Small intestine (tissue), 7 donors: ENCODE results near the gene PSG5. TPM values are rescaled to one million over a fixed set of nuclear protein-coding genes. Genes with fewer than 3 reads are reported as not detected.
"Not testable (repeated sequence)": the region's sequence is repeated elsewhere in the genome, so short reads cannot be mapped to it uniquely, and the experiment has no call there.

Source experiments
- DNase-seq, 2 donors: peaks; one replicate each; pipeline versions ENCODE4 v3.0.0 to v3.0.0-alpha.2; 2013
- FAIRE-seq: peaks from 2 replicates; lab custom pipeline; 2012; peaks lifted over from hg19 to GRCh38; lab: Jason Lieb, UNC
- H3K27ac ChIP-seq, 3 donors: one replicate each; pipeline ENCODE4 v1.5.1; 2013; ENCODE audit warnings: low read length in 2 of 3, mild to moderate bottlenecking in 2 of 3, control low read depth in 1 of 3, inconsistent platforms in 1 of 3, low read depth in 1 of 3, moderate library complexity in 1 of 3
- H3K27me3 ChIP-seq, 3 donors: one replicate each; pipeline ENCODE4 v1.6.1; 2013; ENCODE audit warnings: low read length in 3 of 3, inconsistent platforms in 1 of 3; ENCODE audit not compliant: control insufficient read depth in 3 of 3, insufficient read depth in 3 of 3
- H3K36me3 ChIP-seq, 3 donors: one replicate each; pipeline ENCODE4 v1.6.1; 2013; ENCODE audit warnings: low read length in 3 of 3, inconsistent platforms in 1 of 3, low read depth in 1 of 3, mild to moderate bottlenecking in 1 of 3, moderate library complexity in 1 of 3; ENCODE audit not compliant: control insufficient read depth in 3 of 3, insufficient read depth in 2 of 3
- H3K4me1 ChIP-seq, 3 donors: one replicate each; pipeline ENCODE4 v1.6.1; 2013; ENCODE audit warnings: low read length in 2 of 3, inconsistent platforms in 1 of 3, low read depth in 1 of 3, mild to moderate bottlenecking in 1 of 3, moderate library complexity in 1 of 3; ENCODE audit not compliant: control insufficient read depth in 3 of 3, insufficient read depth in 2 of 3
- H3K4me3 ChIP-seq, 3 donors: one replicate each; pipeline ENCODE4 v1.5.1; 2013; ENCODE audit warnings: low read length in 3 of 3, control low read depth in 1 of 3, inconsistent platforms in 1 of 3, low read depth in 1 of 3, mild to moderate bottlenecking in 1 of 3, moderate library complexity in 1 of 3
- H3K9me3 ChIP-seq, 2 donors: one replicate each; pipeline ENCODE4 v1.6.1; 2013; ENCODE audit warnings: low read depth in 1 of 2, low read length in 1 of 2; ENCODE audit not compliant: control insufficient read depth in 2 of 2, insufficient read depth in 1 of 2
- WGBS, 3 donors: extraction: QIAGEN DNeasy Blood & Tissue Kit; methylation state at CpG; one replicate each; pipeline ENCODE4 v1.1.7; 2013; 5-methylcytosine and 5-hydroxymethylcytosine counted together
- polyA plus RNA-seq, 4 donors: library from polyadenylated mRNA; stranded (reverse) in 3 of 4; unstranded in 1 of 4; fragments of 200-250 nt in 3 of 4; fragments of 120-200 nt in 1 of 4; gene quantifications; one replicate each; pipeline versions ENCODE4 v1.2.1 to v1.2.3, GENCODE V29; 2013
- donor health status: healthy with polysubstance abuse.
- donor health status: control.
- donor health status: control.
- donor health status: Bipolar disorder and iron deficiency.
- donor health status: healthy.

The PSG5 gene
- polyA plus RNA-seq, 4 donors: not detected

GRCh38 chr19:43198686-43199419 is 12.5 kb upstream of the PSG5 start:
- not testable (repeated sequence) for H3K36me3 ChIP-seq, H3K9me3 ChIP-seq, H3K4me1 ChIP-seq, H3K27me3 ChIP-seq, FAIRE-seq, DNase-seq, H3K27ac ChIP-seq, H3K4me3 ChIP-seq
- WGBS, 3 donors: 35 to 50% (median 42%) methylated on average over 5 of the region's 5 CpGs

GRCh38 chr19:43197666-43198397 is 11.5 kb upstream of the PSG5 start:
- H3K27ac ChIP-seq, H3K36me3 ChIP-seq, H3K4me3 ChIP-seq, H3K9me3 ChIP-seq, H3K4me1 ChIP-seq, FAIRE-seq, H3K27me3 ChIP-seq, DNase-seq: not testable (repeated sequence)
- 95 to 96% (median 96%) methylated on average over 3 to 6 of the region's 7 CpGs for WGBS, 3 donors

DNA sequence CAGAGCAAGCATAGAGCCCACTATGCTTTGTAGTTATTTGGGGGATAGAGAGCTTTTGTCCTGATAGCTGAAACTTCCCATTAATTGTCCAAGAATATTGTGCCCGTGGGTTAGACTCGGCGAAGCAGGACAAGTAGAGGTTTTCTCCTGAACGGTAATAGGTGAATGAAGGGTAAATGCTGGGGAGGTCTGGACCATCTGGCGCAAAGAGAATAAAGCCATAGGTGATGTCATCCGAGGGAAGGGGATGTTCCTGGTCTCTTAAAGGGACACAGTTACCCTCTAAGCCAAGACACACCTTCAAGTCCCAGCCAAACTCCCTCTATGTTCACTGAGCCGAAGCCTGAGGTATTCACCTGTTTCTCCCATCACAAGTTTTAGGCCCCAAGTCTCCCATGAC is 8.1 kb upstream of the PSG5 start:
- not testable (repeated sequence) for H3K9me3 ChIP-seq, FAIRE-seq, H3K36me3 ChIP-seq, H3K4me1 ChIP-seq, H3K4me3 ChIP-seq, H3K27ac ChIP-seq, DNase-seq, H3K27me3 ChIP-seq
- 81 to 86% (median 83%) methylated on average over 7 of the region's 7 CpGs for WGBS, 3 donors

DNA sequence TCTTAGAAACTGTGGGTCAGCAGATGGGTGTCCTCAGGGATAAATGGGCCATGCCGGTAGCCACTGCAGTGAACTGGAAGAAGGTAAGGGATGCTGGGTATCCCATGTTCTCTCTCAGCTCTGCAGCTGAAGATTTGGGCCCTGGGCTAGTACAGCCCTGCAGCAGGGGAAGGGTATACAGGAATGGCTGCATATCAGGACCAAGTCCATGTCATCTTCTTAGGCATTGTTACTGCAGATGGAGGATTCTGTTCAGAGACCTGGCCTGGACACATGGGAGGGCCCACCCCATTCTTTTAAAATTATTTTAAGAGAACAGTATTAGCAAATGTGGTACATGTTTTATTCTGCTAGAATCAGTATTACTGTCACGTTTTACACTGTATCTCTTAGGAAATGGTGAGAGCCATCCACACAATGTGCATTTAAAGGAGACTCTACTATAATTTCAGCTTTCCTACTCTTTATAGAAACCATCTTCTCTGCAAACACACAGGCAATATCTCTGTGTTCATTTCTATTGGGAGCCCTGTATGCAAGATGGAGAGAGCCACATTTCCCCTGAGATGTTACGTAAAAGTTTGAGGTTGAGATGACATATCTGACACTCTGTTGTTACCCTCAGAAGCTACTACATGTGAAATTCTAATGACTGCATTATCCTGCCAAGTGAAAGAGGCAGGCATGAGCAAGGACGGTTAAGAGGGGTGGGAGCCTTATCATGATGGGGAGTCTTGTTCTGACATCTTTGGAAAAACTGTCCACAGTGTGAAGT is 6.2 kb upstream of the PSG5 start:
- FAIRE-seq: not testable (repeated sequence)

GRCh38 chr19:43188092-43188491 is 1.8 kb upstream of the PSG5 start:
- not testable (repeated sequence) for H3K27ac ChIP-seq, H3K27me3 ChIP-seq, FAIRE-seq, H3K9me3 ChIP-seq, H3K36me3 ChIP-seq, H3K4me3 ChIP-seq, DNase-seq, H3K4me1 ChIP-seq
- 53 to 57% (median 53%) methylated on average over 7 to 9 of the region's 9 CpGs for WGBS, 3 donors

More for the DNA sequence above, 6.2 kb upstream of the PSG5 start:
- not testable (repeated sequence) for H3K9me3 ChIP-seq, H3K4me3 ChIP-seq, H3K4me1 ChIP-seq, DNase-seq, H3K36me3 ChIP-seq, H3K27ac ChIP-seq, H3K27me3 ChIP-seq
- WGBS, 3 donors: 49 to 66% (median 62%) methylated on average over 4 of the region's 4 CpGs

GRCh38 chr19:43181869-43182771 is 4.2 kb downstream of the PSG5 start:
- H3K4me3 ChIP-seq, H3K9me3 ChIP-seq, H3K27me3 ChIP-seq, FAIRE-seq, DNase-seq, H3K4me1 ChIP-seq, H3K27ac ChIP-seq, H3K36me3 ChIP-seq: not testable (repeated sequence)
- 31 to 51% (median 32%) methylated on average over 3 to 4 of the region's 4 CpGs for WGBS, 3 donors

DNA sequence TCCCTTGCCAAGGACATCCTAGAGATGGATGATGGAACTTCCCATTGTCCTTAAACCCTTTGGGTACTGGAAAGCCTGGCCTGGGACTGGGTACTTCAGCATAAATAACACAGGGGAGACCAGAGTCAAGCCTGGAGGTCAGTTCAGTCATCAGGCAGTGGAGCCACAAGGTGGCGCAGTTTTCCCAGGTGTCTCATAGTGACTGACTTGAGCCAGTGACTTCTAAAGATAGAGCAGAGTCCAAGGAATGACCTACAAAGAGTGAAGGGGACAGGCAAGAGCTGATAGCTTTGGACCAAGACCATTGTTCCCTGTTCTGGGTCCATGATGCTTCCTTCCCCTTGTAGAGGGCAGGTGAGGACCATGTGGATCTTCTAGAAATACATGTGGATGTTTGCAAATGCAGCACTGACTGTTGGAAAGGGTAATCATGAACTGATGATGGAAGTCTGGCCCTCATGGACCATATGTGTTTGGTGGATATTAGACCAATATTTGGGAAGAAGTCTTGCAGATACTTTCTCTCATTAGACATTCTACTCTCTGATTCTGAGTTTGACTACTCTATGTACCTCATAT is 6.7 kb downstream of the PSG5 start:
- not testable (repeated sequence) for FAIRE-seq, H3K27ac ChIP-seq, DNase-seq

More for the DNA sequence above, 6.7 kb downstream of the PSG5 start:
- not testable (repeated sequence) for H3K27me3 ChIP-seq, H3K9me3 ChIP-seq, H3K4me1 ChIP-seq, H3K4me3 ChIP-seq, H3K36me3 ChIP-seq
- 0 to 9% (median 6%) methylated on average over 1 of the region's 1 CpG for WGBS, 3 donors
